HFFc6 (cell line): ENCODE data around the gene SUGCT. TPM values are rescaled to one million over a fixed set of nuclear protein-coding genes. Genes with fewer than 3 reads are reported as not detected.

Experiments
- DNase-seq: peaks from one replicate; pipeline ENCODE4 v3.0.0-alpha.2; 2018
- H3K27ac Mint-ChIP-seq: 2 replicates; pipeline ENCODE4 v1.8.0; 2020; ENCODE audit warnings: mild to moderate bottlenecking, mixed read lengths
- H3K27me3 Mint-ChIP-seq: 2 replicates; pipeline ENCODE4 v1.8.0; 2021; ENCODE audit warnings: mild to moderate bottlenecking, moderate library complexity, mixed read lengths; ENCODE audit not compliant: insufficient read depth
- H3K36me3 Mint-ChIP-seq: 2 replicates; pipeline ENCODE4 v1.8.0; 2021; ENCODE audit warnings: low read depth, mixed read lengths
- H3K4me1 Mint-ChIP-seq: 2 replicates; pipeline ENCODE4 v1.8.0; 2020; ENCODE audit warnings: low read depth, mixed read lengths
- H3K4me3 Mint-ChIP-seq: 2 replicates; pipeline ENCODE4 v1.8.0; 2020; ENCODE audit warnings: mild to moderate bottlenecking, moderate library complexity, mixed read lengths
- H3K9me3 Mint-ChIP-seq: 2 replicates; pipeline ENCODE4 v1.8.0; 2020; ENCODE audit warnings: mild to moderate bottlenecking, mixed read lengths
- CTCF ChIP-seq: fragments of 200-600 bp; sonication (generic); IDR thresholded peaks from 2 replicates; pipeline ENCODE4 v1.5.0; 2021; ENCODE audit warnings: antibody characterized with exemption, mild to moderate bottlenecking
- total RNA-seq, 6 experiments: library from RNA; stranded (reverse); fragmentation: NEBNext Ultra II Directional; extraction: Animal tissue kit (Norgen Biotek cat#: 25700); gene quantifications; 2 replicates in 1 of 6; 3 replicates in 5 of 6; pipeline ENCODE4 v1.2.3, GENCODE V29; 2021

The SUGCT gene
- total RNA-seq, 6 experiments from 2014 or later = 12.9 to 20.1 (median 17.1) TPM

- Mint-ChIP-seq H3K9me3 (no peaks in the 10 kb centered on the region), H3K36me3 (peaks cover 7% of the 10 kb centered on the region; the same call in 1 of the 2 replicates), H3K4me3 (no peak overlapping the region), H3K27ac (peak overlapping the region; percentile 25; the same call in 1 of the 2 replicates), H3K27me3 (no peaks in the 10 kb centered on the region), H3K4me1 (peaks cover 55% of the 10 kb centered on the region)
- peak; percentile 18 for DNase-seq
- no peak for TF ChIP-seq CTCF
Measured at GRCh38 chr7:40720416-40720815, 585.6 kb downstream of the SUGCT start.

- no peak for TF ChIP-seq CTCF
- no peaks in the 10 kb centered on the region for H3K9me3 Mint-ChIP-seq
- DNase-seq = peak; percentile 24
- H3K36me3 Mint-ChIP-seq = peaks cover 7% of the 10 kb centered on the region; the same call in 1 of the 2 replicates
- no peak overlapping the region for H3K4me3 Mint-ChIP-seq
- H3K27ac Mint-ChIP-seq = peak overlapping the region; percentile 54; the same call in 1 of the 2 replicates
- H3K27me3 Mint-ChIP-seq = no peaks in the 10 kb centered on the region
- peaks cover 47% of the 10 kb centered on the region for H3K4me1 Mint-ChIP-seq
Measured at GRCh38 chr7:40721342-40721949, 586.6 kb downstream of the SUGCT start.

- no peak overlapping the region for H3K4me3 Mint-ChIP-seq
- peaks cover 7% of the 10 kb centered on the region; the same call in 1 of the 2 replicates for H3K36me3 Mint-ChIP-seq
- no peaks in the 10 kb centered on the region for H3K27me3 Mint-ChIP-seq
- no peak for TF ChIP-seq CTCF
- H3K4me1 Mint-ChIP-seq = peaks cover 41% of the 10 kb centered on the region
- H3K9me3 Mint-ChIP-seq = no peaks in the 10 kb centered on the region
- no peak overlapping the region for H3K27ac Mint-ChIP-seq
- DNase-seq = no peak
Measured at GRCh38 chr7:40722242-40722641, 587.4 kb downstream of the SUGCT start.

GRCh38 chr7:40723829-40724228 is 589.0 kb downstream of the SUGCT start:
- Mint-ChIP-seq H3K36me3 (peaks cover 7% of the 10 kb centered on the region; the same call in 1 of the 2 replicates), H3K4me3 (no peak overlapping the region), H3K4me1 (peaks cover 32% of the 10 kb centered on the region), H3K9me3 (no peaks in the 10 kb centered on the region), H3K27me3 (no peaks in the 10 kb centered on the region), H3K27ac (no peak overlapping the region)
- TF ChIP-seq CTCF = no peak
- no peak for DNase-seq

- TF ChIP-seq CTCF = no peak
- Mint-ChIP-seq H3K36me3 (no peaks in the 10 kb centered on the region), H3K9me3 (no peaks in the 10 kb centered on the region), H3K27me3 (no peaks in the 10 kb centered on the region), H3K4me3 (no peak overlapping the region), H3K27ac (no peak overlapping the region), H3K4me1 (peaks cover 7% of the 10 kb centered on the region)
- DNase-seq = no peak
Measured at GRCh38 chr7:40726559-40726958, 591.8 kb downstream of the SUGCT start.
